ENCODE results near the gene ANP32D.
"Not testable (repeated sequence)": the region's sequence is repeated elsewhere in the genome, so short reads cannot be mapped to it uniquely, and the experiment has no call there.

Gene ANP32D

DNA sequence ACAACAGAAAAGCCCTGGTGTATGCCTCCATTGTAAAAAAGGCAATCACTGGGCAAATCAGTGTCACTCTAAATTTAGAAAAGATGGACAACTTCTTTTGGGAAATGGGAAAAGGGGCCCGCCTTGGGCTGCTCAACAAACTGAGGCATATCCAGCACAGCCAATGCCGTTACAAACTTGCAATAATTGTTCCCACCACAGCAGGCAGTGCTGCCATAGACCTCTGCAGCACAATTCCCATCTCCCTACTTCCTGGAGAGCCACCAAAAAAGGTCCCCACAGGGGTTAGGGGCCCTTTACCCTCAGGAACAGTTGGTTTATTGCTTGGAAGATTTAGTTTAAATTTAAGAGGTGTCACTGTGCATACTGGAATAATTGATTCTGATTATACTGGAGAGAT, 36.6 kb downstream of the ANP32D start:
- no peak for DNase-seq

DNA sequence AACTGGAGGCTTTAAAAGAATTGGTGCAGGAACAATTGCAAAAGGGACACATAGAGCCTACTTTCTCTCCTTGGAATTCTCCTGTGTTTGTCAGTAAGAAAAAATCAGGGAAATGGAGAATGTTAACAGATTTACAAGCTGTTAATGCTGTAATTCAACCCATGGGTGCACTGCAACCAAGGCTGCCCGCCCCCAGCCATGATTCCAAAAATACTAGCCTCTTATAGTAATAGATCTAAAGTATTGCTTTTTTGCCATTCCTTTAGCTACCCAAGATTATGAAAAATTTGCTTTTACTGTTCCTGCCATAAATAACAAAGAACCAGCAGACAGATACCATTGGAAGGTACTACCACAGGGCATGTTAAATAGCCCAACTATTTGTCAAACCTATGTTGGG, 37.8 kb downstream of the ANP32D start:
- no peak for DNase-seq

DNA sequence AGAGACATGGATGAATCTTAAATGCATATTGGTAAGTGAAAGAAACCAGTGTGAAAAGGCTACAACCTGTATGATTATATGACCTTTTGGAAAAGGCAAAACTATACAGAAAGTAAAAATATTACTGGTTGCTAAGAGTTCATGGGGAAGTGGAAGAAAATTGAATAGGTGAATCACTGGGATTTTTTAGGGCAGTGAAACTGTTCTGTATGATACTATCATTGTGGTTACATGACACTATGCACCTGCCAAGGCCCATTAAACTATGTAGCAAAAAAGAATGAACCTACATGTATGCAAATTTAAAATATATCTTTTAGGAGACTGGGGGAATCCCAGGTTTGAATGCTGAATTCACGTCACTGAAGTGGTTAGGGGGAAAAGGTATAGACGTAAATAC, 40.5 kb downstream of the ANP32D start:
- DNase-seq: no peak

GRCh38 chr12:48514728-48515127, 42.4 kb downstream of the ANP32D start:
- DNase-seq: no peak

DNA sequence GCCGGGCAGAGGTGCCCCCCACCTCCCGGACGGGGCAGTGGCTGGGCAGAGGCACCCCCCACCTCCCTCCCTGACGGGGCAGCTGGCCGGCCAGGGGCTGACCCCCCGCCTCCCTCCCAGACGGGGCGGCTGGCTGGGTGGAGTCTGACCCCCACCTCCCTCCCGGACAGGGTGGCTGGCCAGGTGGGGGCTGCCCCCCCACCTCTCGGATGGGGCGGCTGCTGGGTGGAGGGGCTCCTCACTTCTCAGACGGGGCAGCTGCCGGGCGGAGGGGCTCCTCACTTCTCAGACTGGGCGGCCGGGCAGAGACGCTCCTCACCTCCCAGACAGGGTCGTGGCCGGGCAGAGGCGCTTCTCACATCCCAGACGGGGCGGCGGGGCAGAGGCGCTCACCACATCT, 48.0 kb downstream of the ANP32D start:
- DNase-seq: not testable (repeated sequence)
